Right lung (tissue), 5 donors: ENCODE results near the gene SCO1. TPM values are rescaled to one million over a fixed set of nuclear protein-coding genes. Genes with fewer than 3 reads are reported as not detected.
"Not testable (repeated sequence)": the region's sequence is repeated elsewhere in the genome, so short reads cannot be mapped to it uniquely, and the experiment has no call there.

Experiments used
- DNase-seq, 2 donors: peaks; one replicate each; pipeline ENCODE4 v3.0.0-alpha.2; 2013
- polyA plus RNA-seq, 5 donors: library from polyadenylated mRNA; unstranded; fragments of 120-200 nt; gene quantifications; one replicate each; pipeline versions ENCODE4 v1.2.1 to v1.2.3, GENCODE V29; 2013; ENCODE audit warnings: inconsistent platforms in 1 of 5, low replicate concordance in 1 of 5; ENCODE audit not compliant: insufficient read length in 5 of 5, insufficient read depth in 1 of 5

Gene SCO1
- polyA plus RNA-seq, 5 donors, result 25.9 to 30.1 (median 28.4) TPM

DNA sequence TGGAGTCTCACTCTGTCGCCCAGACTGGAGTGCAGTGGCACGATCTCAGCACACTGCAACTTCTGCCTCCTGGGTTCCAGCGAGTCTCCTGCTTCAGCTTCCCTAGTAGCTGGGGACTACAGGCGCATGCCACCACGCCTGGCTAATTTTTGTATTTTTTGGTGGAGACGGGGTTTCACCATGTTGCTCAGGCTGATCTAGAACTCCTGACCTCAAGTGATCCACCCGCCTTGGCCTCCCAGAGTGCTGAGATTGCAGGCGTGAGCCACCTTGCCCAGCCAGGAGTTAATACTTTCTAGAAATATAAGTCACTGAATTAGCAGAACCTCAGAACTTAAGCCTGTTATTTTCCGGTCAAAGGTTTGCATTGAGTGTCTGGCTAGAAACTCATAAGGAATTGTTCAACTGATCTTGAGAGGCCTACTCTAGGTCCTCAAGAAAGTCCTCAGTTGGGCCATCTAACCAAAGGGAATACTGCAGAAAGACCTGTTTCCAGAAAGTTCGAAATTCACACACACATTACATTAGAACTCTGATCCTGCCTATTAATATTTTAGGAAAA, 31.1 kb upstream of the SCO1 start:
- no peak for DNase-seq

DNA sequence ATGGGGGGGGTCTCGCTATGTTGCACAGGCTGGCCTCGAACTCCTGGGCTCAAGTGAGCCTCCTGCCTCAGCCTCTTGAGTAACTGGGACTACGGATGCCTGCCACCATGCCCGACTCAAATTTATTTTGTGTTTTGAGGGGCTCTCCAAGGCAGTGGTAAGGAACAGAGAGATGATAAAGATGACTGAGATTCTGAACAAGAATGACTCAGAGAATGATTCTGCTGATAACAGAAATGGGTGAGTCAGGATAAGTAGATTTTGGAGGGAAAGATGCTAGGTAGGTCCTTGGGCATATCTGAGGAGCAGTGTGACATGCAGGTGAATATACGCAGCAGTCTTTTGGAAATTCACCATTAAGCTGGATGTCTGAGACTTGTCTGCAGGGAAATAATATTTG, 29.9 kb upstream of the SCO1 start:
- DNase-seq, result no peak

DNA sequence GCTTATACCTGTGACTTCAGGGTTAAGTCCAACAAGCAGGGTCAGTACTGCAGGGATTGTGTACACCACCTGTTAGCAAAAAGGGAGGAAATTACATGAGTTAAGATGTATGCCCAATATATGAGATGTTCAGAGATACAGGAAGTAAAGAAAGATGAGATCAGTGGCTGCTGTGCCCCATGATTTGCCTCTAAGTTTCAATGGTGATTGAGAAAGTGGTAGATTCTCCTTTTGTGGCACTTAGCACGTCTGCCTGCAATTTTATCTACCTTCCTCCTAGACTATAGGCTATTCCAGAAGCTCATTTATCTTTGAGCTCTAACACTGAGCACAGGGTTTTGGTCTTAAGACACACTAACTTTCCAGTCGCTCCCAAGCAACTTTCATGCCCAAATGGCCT, 28.9 kb upstream of the SCO1 start:
- no peak for DNase-seq

DNA sequence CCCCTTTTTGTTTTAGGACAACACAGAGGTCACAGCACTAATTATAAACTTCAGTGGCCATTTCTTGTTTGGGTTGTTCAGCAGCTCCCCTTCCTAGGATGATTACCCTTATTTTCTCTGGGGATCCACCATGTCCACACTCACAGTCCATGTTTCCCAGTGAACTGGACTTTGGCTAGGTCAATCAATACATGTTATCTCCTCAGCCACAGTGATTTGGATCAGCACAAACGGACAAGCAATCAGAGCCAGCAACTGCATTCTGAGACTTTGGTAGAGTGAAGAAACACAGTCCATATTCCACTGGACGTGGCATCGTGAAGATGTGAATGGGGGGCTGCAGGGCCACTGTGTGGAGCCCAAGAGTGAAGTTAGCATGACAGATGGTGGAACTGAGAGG, 27.9 kb upstream of the SCO1 start:
- no peak for DNase-seq

DNA sequence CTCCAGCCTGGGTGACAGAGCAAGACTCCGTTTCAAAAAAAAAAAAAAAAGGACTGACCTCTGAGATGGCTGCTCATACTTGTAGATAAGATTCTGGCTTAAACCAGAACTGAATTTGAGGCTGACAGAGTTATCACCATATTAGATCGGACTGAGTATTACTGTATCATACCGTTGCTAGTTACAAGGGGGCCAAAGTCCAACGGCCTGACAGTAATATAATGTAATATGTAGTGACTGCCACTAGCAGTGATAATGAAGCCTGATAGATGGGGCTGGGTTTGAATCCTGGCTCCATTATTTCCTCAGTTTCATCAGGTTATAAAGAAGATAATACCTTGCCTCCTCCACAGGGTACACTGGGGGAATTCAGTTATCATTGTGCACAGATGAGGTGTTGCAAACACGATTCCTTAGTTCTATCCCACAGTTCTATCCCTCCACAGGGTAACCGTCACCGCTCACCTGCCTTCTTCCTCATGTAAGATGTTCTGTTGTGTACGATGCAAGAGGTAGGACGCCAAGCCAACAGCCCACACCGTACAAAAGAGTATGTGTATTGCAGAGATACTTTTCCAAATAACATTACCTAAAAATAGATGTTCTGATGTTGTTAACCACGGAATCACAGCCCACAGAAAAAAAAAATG, 27.3 kb upstream of the SCO1 start:
- no peak for DNase-seq

DNA sequence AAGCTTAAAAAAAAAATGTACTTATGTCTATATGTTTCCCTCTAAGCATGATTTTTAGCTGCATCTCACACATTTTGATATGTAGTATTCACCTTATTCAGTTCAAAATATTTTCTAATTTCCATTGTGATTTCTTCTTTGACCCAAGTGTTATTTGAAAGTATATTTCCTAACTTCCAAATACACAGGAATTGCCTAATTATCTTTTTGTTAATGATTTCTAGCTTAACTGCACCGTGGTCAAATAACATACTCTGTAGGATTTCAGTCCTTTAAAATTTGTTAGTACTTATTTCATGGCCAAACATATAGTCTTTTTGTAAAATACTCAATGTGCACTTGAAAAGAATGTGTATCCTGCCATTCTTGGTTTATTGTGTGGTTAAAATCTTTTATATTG, 21.2 kb upstream of the SCO1 start:
- no peak for DNase-seq

DNA sequence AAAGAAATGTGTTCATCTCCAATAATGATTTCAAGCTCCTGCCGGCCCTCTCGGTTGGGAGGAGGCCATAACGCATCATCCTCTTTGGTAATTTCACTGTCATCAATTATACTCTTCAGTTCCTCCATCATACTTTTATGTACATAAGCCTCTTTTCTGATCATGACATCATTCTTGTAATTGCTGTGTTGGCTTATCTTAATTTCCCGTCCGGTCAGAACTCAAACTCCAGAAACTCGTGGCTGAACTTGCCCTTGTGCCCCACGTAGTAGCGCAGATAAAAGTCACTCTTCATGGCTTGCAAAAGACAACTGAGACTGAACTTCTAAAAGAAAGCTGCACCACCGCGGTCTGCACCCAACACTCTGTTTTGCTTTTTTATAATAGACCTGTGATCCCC, 18.9 kb upstream of the SCO1 start:
- DNase-seq, result no peak

DNA sequence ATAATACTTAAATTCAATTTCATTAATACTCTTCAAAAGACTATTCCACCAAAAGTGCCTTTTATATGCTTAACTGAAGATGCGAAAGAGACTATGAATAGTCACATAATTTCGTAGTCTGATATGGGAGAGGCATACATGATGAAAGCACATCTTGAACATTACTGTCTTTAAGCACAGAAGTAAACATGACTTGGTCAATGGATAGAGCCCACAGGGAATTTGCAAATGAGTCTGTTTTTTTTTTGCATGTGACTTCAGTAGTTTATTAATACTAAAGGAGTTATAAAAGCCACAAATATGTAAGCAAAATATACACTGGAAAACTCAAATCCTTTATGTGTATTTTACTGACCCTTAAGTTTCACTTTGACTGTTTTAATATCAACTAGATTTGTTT, 16.0 kb upstream of the SCO1 start:
- no peak for DNase-seq

DNA sequence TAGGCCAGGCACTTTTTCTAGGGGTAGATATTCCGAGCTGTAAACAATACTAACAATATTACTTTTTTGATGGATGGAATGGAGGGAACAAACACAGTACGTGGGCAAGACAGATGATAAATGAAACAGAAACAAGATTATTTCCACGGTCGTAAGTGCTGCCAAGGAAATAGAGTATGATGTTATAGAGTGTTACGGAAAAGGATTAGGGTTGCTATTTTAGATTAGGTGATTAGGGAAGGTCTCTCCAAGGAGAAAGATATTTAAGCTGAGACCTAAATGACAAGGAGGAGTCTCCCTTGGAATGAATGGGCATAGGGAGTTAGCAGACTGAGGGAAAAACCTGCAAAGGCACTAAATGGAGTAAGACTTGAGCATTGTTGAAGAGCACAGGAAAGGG, 8.4 kb upstream of the SCO1 start:
- DNase-seq, result no peak

DNA sequence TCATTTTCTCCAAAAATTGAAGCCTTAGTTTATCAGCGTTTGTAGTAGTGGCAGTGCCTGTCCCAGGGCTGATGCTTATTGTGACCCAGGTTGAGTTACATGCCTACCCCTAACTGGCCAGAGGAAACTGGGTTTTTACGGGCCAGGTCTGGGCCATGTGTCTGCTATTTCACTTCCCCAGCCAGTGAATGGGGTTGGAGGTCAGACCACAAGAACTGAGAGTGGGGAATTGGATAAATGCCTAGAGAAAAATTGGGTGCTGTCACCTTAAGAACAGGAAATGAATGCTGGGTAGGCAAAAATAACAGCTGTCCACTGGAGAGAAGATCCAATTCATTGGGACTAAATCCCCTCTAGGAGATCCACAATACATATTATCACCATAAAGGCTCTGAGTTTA, 5.2 kb upstream of the SCO1 start:
- DNase-seq, result no peak

DNA sequence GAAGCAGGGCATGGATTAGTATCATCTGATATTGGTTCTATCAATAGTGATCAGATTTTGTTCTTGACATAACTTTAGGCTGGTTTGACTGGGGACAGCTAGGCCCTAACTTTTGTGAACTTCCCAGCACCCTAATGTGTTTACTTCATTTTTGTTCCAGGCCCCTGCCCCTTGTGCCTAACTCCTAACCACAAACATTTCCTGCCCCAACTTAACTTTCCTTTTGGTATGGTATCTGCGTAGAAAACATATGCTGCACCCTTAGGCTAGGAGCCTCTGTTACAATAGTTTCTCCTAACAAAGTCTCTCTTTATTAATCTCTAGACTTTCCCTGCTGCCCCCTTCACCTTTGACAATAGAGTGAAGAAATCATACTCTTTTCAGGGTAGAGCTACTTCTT, 2.5 kb upstream of the SCO1 start:
- DNase-seq, result no peak

DNA sequence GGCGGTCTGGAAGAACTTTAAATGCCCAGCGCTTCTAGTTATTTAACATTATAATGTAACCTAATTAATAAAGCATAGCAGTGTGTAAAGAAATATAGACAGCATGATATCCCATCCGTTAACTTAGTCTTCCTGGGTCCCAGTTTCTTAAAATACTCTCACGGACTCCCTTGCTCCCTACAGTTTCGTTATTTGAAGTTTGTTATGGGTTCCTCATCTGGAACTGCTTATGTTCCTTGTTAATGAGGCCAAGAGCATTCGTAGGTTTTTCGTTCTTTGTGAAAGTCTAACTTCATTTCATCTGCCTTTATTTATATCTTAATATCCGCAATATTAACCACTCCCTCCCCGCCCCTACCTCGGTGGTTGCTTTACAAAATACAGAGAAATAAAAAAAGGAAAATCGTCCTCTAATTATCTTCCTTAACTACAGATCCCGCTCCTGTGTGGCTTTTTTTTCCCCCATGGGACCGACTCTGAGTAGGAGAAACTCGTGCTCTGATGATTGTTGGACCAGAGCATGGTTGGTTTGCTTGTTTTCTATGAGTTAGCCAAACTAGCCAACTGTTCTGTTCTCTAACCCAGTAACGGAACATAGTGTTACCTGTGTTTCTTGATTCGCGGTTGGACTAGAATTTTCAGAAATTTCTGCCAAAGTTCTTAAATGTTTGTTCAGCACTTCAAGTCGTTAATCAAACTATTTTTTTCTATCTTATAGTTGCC, 924 bp upstream of the SCO1 start:
- DNase-seq, result peak in 1 of 2 donors; percentile 9

DNA sequence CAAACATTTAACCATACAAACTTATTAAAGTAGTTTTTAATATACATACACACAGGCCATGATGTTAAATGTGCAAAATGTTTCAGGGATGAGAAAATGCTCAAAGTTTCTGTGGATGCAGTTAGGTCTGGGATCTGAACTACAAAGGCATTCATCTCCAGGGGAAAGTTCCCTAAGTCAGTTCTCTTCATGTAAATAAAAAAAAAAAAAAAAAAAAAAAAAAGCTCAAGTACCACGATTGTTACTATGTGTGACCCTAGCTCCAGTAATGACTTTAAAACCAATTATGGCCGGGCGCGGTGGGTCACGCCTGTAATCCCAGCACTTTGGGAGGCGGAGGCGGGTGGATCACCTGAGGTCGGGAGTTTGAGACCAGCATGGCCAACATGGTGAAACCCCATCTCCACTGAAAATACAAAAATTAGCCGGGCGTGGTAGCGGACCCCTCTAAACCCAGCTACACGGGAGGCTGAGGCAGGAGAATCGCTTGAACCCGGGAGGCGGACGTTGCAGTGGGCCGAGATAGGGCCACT, 1.4 kb downstream of the SCO1 start:
- not testable (repeated sequence) for DNase-seq

DNA sequence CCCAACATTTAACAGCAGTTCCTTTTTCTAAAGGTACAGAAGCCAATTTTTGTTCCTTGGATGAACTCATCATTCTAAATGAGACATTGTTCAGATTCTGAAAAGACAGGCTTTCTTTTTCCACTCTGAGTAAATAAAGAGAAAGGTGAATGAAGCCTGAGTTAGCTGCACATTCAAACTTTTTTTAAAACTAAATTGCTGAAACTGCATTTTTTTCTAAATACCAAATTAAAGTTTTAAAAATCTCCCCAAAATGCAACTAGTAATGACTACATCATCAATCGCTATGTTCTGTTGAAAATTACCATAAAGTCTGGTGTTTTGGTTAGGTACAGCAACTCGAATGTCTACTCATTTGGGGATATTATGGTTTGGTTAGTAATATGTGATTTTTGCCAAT, 9.8 kb downstream of the SCO1 start:
- no peak for DNase-seq

DNA sequence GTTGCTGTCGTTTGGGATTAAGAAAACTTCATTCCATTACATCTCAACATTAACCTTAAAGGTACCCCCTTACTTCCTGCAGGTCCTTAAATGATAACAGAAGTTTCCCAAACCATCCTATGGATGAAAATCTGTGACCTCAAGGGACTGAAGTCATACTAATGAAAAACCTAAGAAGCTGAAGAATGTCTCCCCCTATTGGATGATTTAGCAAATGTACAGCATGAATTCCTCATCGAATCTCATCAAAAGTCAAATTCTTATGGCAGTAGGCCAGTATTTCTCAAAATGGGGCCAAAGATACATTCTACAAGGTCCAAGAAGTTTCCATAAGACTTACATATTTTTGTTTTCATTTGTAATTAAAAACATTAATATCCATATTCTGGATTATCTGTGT, 13.5 kb downstream of the SCO1 start:
- no peak for DNase-seq

DNA sequence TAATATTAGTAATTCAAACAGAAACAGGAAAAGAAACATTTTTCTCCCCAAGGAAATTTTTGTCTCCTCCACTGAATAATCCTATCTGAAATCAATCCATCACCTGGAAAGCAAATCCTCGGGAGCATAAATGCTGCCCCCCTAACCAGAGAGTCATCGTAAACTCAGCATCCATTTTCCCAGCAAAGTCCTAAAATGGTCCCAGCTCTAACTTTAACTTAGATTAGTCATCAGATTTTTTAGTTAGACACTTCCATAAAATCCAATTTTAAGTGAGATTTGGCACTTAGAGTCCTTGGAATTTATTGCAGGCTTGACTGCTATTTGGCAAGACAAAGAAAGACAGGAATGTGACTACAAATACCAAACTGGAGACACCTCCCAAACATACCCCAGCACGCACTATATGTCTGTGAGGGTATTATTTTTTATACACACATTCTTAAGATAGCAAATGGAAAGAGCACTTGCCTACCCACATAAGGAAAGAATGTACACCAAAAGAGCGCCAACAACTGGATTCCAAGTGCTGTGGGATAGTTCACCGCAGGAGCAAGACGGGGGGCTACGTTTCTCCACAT, 15.4 kb downstream of the SCO1 start:
- no peak for DNase-seq

DNA sequence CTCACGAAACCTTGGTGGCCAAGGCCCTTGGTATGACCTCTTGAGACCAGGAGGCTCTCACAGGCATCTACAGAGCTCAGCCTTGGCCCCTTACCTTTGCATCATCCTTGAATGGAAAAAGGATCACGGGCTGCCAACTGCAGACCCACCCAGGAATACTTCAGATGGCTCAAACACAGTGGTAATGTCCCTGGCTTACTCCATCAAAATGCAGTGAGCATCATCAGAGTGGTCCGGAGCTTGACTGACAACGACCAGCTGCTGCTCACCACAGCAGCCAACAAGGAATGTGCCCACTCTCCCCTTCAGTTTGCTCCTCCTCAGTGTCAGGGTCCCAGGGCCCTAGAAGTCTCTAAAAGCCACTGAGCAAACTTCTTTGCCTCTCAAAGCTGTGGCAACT, 22.6 kb downstream of the SCO1 start:
- no peak for DNase-seq

DNA sequence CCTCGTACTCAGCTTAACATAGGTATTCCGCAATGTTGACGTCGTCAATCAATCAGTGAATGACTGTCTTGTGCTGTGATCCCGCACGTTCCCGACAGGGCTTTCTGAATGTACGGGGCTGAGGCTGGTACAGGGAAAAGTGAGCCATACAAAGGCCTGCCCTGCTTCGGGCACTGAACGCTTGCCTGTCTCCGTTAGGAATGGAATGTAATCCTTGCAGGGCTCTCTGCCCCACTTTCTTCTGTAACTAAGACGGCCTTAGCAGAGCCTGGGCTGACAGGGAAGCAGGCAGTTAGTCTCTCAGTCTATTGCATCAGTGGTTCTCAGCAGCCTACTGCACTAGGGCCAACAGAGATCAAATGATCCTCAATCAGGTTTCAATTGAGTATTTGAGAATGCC, 24.0 kb downstream of the SCO1 start:
- DNase-seq, result no peak

DNA sequence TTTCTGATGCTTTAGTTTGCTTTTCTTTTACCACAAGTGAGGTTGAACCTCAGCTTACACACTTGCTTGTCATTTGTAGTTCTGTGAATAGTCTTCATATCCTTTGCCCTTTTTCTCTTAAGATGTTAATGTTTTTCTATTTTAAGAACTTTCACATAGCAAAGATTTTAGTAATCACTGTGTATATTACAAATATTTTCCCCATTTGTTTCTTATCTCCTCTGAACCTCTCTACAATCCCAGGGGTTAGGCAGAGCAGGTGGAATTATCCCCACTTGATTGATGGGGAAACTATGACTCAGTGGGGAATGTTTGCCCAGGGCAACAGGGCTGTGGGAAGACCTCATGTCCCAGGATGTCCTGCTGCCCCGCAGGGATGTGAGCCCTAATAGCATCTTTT, 28.6 kb downstream of the SCO1 start:
- DNase-seq, result no peak

DNA sequence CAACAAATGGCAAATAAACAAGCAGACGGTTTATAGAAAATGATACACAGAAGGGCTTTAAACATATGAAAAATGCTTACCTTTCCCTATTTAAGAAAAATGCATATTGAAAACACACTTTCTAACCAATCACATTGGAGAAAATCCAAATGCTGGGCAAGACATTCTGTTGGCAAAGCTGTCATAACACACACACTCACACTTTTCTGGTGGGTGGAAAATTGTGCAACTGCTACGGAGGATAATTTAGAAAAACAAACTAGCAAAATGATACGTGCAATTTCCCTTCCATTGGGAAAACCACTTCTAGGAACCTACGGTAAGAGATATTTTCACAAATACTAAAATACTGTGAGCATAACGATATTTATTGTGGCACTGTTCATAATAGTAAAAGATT, 30.4 kb downstream of the SCO1 start:
- DNase-seq, result no peak

DNA sequence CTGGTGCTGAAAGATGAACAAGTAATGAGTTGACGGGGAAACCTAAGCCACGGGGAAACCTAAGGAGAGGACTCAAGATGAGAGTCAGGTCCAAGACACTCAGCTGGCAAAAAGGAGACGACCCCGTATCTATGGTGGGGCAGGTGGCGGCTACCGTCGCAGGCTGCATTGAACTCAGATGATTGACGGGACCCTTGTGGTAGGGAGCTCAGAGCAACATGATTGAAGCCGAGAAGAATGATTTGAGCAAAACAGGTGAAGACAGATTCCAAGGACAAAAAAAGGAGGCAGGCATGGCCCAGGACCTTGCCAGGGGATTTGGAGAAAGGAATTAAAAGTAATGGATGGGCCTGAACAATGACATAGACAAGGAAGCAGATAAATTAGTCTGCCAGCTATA, 32.8 kb downstream of the SCO1 start:
- DNase-seq, result no peak

DNA sequence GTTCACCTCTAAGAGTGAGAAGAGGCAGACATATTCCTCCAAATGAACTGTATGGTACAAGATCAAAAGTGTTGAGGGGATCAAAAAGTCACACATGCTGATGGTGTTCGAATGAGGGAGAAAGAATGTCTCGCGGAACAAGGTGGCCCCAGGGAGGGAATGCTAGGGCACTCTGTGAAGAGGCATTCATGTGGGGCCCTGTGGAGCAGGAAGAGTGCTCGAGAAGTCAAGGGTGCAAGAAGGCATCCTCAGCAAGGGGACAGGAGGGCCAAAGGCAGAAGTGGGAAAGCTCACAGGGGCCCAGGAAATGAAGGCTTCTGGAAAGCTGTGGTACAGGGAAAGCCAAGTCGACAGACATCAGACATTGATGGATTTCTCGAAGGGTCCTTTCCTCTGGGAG, 34.1 kb downstream of the SCO1 start:
- no peak for DNase-seq

DNA sequence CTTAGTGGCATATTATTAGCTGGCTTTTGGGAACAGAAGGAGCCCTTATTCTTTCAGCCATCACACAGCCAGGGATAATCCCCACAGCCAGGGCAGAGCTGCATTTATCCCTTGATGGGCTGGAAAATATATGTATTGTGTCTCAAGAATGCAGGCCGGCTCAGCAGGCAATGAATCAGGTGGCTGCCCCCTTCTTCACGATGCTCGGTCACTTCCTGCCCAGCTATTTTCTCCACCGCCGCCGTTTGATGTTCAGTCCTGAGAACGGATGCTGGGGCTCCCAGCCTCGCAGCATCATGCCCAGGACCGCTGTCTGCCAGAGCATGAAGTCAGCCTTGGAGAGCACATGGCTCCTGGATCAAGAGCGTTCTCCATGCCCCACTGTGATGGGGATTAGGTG, 35.9 kb downstream of the SCO1 start:
- no peak for DNase-seq
